HepG2 (cell line): ENCODE results near the gene KRT7. TPM values are rescaled to one million over a fixed set of nuclear protein-coding genes. Genes with fewer than 3 reads are reported as not detected.

Experiments
- ATAC-seq: fragments of 200-7000 bp; cut with Tn5 transposase; 3 replicates; pipeline ENCODE4 v1.9.1; 2020; ENCODE audit warnings: mild to moderate bottlenecking, moderate library complexity
- BruUV-seq: library from RNA; stranded (reverse); fragments of 400-500 nt; replicated peaks from 2 replicates; lab custom pipeline; 2021; lab: Mats Ljungman, UMichigan
- CTCF ChIA-PET: fragments of 300-600 bp; formaldehyde crosslinking; extraction: SDS; loops from one replicate; lab custom pipeline; 2021; ENCODE audit warnings: low total read pairs, inconsistent platforms, low intra/inter-chr PET ratio; lab: Yijun Ruan, JAX
- POLR2A ChIA-PET: fragments of 350-600 bp; sonication (Branson Sonifier 250); formaldehyde crosslinking; loops from one replicate; lab custom pipeline; 2020; ENCODE audit warnings: antibody characterized with exemption, inconsistent platforms; lab: Yijun Ruan, JAX
- DNase-seq: peaks from one replicate; pipeline ENCODE4 v3.0.0-alpha.2; 2015; ENCODE audit warnings: low spot score
- FAIRE-seq: peaks from 3 replicates; lab custom pipeline; 2011; peaks lifted over from hg19 to GRCh38; lab: Jason Lieb, UNC
- H2AFZ ChIP-seq: one replicate; pipeline ENCODE4 v1.6.1; 2011; ENCODE audit warnings: low read length, inconsistent platforms
- H3K27ac ChIP-seq: fragments of 300-600 bp; 3 replicates; pipeline ENCODE4 v1.8.0; 2011; ENCODE audit warnings: mixed run types, mild to moderate bottlenecking, mixed read lengths, low read length, inconsistent platforms; ENCODE audit not compliant: insufficient read depth; ENCODE audit errors: extremely low read length
- H3K27me3 ChIP-seq, 2 experiments: fragments of 200-600 bp in 1 of 2; 2 replicates in 1 of 2; 3 replicates in 1 of 2; pipeline versions ENCODE4 v1.6.0 to v1.8.0; 2011; ENCODE audit warnings: low read length in 2 of 2, mild to moderate bottlenecking in 2 of 2, moderate library complexity in 2 of 2, inconsistent platforms in 1 of 2; ENCODE audit not compliant: insufficient read depth in 2 of 2, control insufficient read depth in 1 of 2
- H3K36me3 ChIP-seq, 2 experiments: fragments of 200-600 bp in 1 of 2; replicated peaks in 1 of 2; 2 replicates in 1 of 2; 3 replicates in 1 of 2; pipeline versions ENCODE4 v1.5.1 to v1.8.0; 2011; ENCODE audit warnings: low read length in 2 of 2, inconsistent platforms in 1 of 2; ENCODE audit not compliant: insufficient read depth in 2 of 2, control insufficient read depth in 1 of 2
- H3K4me1 ChIP-seq: 2 replicates; pipeline ENCODE4 v1.5.1; 2012; ENCODE audit warnings: low read length, inconsistent platforms; ENCODE audit not compliant: insufficient read depth
- H3K4me2 ChIP-seq: 2 replicates; pipeline ENCODE4 v1.6.0; 2011; ENCODE audit warnings: low read depth, low read length, inconsistent platforms
- H3K4me3 ChIP-seq, 3 experiments: fragments of 200-600 bp in 1 of 3; sonication (generic), shearing (Covaris generic) in 1 of 3; replicated peaks in 1 of 3; 2 replicates each; pipeline ENCODE4 v1.5.1; 2011 to 2016; ENCODE audit warnings: low read length in 3 of 3, inconsistent platforms in 2 of 3, low read depth in 2 of 3, mild to moderate bottlenecking in 2 of 3, control low read depth in 1 of 3, mixed read lengths in 1 of 3; ENCODE audit not compliant: insufficient read depth in 1 of 3
- H3K79me2 ChIP-seq: one replicate; pipeline ENCODE4 v1.6.1; 2011; ENCODE audit warnings: low read length, inconsistent platforms; ENCODE audit not compliant: insufficient read depth
- H3K9ac ChIP-seq: 2 replicates; pipeline ENCODE4 v1.6.0; 2011; ENCODE audit warnings: mild to moderate bottlenecking, low read depth, low read length, inconsistent platforms; ENCODE audit not compliant: insufficient read depth
- H3K9me3 ChIP-seq: 2 replicates; pipeline ENCODE4 v1.5.1; 2012; ENCODE audit warnings: mild to moderate bottlenecking, low read length
- H4K20me1 ChIP-seq: 2 replicates; pipeline ENCODE4 v1.6.0; 2011; ENCODE audit warnings: inconsistent platforms, mild to moderate bottlenecking, low read length, moderate library complexity; ENCODE audit not compliant: insufficient read depth
- CBX2 ChIP-seq, 2 experiments: fragments of 200-600 bp in 1 of 2; sonication (generic); formaldehyde crosslinking in 1 of 2; IDR thresholded peaks; 2 replicates each; pipeline versions ENCODE4 v1.7.0 to v1.8.1; 2018 to 2022; ENCODE audit warnings: low read depth in 2 of 2, low read length in 1 of 2, mild to moderate bottlenecking in 1 of 2, missing genetic modification reagents in 1 of 2
- DDIT3 ChIP-seq: sonication (generic); formaldehyde crosslinking; IDR thresholded peaks from 2 replicates; pipeline ENCODE4 v1.4.0; 2020; ENCODE audit warnings: mild to moderate bottlenecking, missing genetic modification reagents
- GRHL1 ChIP-seq: sonication (generic); formaldehyde crosslinking; conservative IDR thresholded peaks from 2 replicates; pipeline ENCODE4 v1.8.0; 2022; ENCODE audit warnings: missing genetic modification reagents
- MIER2 ChIP-seq: IDR thresholded peaks from 2 replicates; pipeline ENCODE4 v1.6.1; 2016; ENCODE audit warnings: missing biosample characterization, missing genetic modification reagents
- SMAD1 ChIP-seq: sonication (generic); formaldehyde crosslinking; IDR thresholded peaks from 2 replicates; pipeline ENCODE4 v1.4.0; 2020; ENCODE audit warnings: missing genetic modification reagents, low read depth, mild to moderate bottlenecking, borderline replicate concordance
- SMARCE1 ChIP-seq: fragments of 450-650 bp; IDR thresholded peaks from 2 replicates; pipeline ENCODE4 v1.6.1; 2017; ENCODE audit warnings: borderline replicate concordance
- SOX13 ChIP-seq, 3 experiments: fragments of 450-650 bp in 1 of 3; sonication (generic) in 1 of 3; formaldehyde crosslinking in 1 of 3; IDR thresholded peaks in 2 of 3; conservative IDR thresholded peaks in 1 of 3; 2 replicates each; pipeline versions ENCODE4 v1.5.0 to v1.6.1; 2016 to 2020; ENCODE audit warnings: antibody characterized with exemption in 1 of 3, mild to moderate bottlenecking in 1 of 3, missing compliant biosample characterization in 1 of 3, missing genetic modification reagents in 1 of 3, moderate library complexity in 1 of 3
- ZBTB43 ChIP-seq: sonication (generic); formaldehyde crosslinking; conservative IDR thresholded peaks from 2 replicates; pipeline ENCODE4 v1.4.0; 2020; ENCODE audit warnings: missing genetic modification reagents
- ZNF275 ChIP-seq: sonication (generic); formaldehyde crosslinking; IDR thresholded peaks from 2 replicates; pipeline ENCODE4 v1.8.0; 2022; ENCODE audit warnings: missing genetic modification reagents, mild to moderate bottlenecking, inconsistent platforms, borderline replicate concordance
- ZNF382 ChIP-seq: sonication (generic); formaldehyde crosslinking; IDR thresholded peaks from 2 replicates; pipeline ENCODE4 v1.5.0; 2020; ENCODE audit warnings: missing genetic modification reagents, mild to moderate bottlenecking, borderline replicate concordance
- ZNF512B ChIP-seq: sonication (generic); formaldehyde crosslinking; IDR thresholded peaks from 2 replicates; pipeline ENCODE4 v1.5.1; 2020; ENCODE audit warnings: missing genetic modification reagents, mild to moderate bottlenecking, borderline replicate concordance
- ZNF513 ChIP-seq: sonication (generic); formaldehyde crosslinking; conservative IDR thresholded peaks from 2 replicates; pipeline ENCODE4 v1.5.0; 2020; ENCODE audit warnings: missing genetic modification reagents
- ZNF546 ChIP-seq: sonication (generic); formaldehyde crosslinking; conservative IDR thresholded peaks from 2 replicates; pipeline ENCODE4 v1.8.1; 2023; ENCODE audit warnings: mild to moderate bottlenecking, missing genetic modification reagents
- ZNF619 ChIP-seq: sonication (generic); formaldehyde crosslinking; IDR thresholded peaks from 2 replicates; pipeline ENCODE4 v1.4.0; 2020; ENCODE audit warnings: mild to moderate bottlenecking, missing genetic modification reagents
- WGBS: methylation state at CpG from one replicate; pipeline ENCODE4 v1.1.6; 2017; ENCODE audit warnings: low lambda C conversion rate; 5-methylcytosine and 5-hydroxymethylcytosine counted together
- in situ Hi-C: cut with HindIII; loops from 2 replicates; pipeline ENCODE4 v1.10.0; 2017; ENCODE audit warnings: low pct_unique_long_range_greater_than_20kb; ENCODE audit not compliant: extremely low pct_ligation_motif_present
- intact Hi-C: fragments of 100-400 bp; cut with micrococcal nuclease; formaldehyde crosslinking; loops from one replicate; pipeline ENCODE4 v1.10.0; 2022; ENCODE audit not compliant: unreplicated experiment
- polyA plus RNA-seq, 8 experiments: library from polyadenylated mRNA; depleted of rRNA in 3 of 8; stranded (reverse) in 7 of 8; unstranded in 1 of 8; fragments of >200 nt; fragmentation: Illumina TruSeq in 4 of 8; extraction: Trizol in 4 of 8; gene quantifications; 2 replicates each; pipeline versions ENCODE4 v1.2.1 to v1.2.3, GENCODE V29; 2011 to 2016; ENCODE audit warnings: low read depth in 4 of 8, missing spikeins in 1 of 8, mixed read lengths in 1 of 8; ENCODE audit not compliant: insufficient read depth in 1 of 8
- total RNA-seq, 5 experiments: library from RNA; depleted of rRNA; stranded (reverse); fragments of >200 nt; fragmentation: Illumina TruSeq; extraction: Trizol; gene quantifications; 2 replicates each; pipeline ENCODE4 v1.2.3, GENCODE V29; 2016; ENCODE audit warnings: low read depth in 1 of 5

Gene KRT7
- total and polyA plus RNA-seq, 2 of the 13 experiments (the other 11 are each of a cell fraction or from before 2014, with no cell fraction given), result 0.83 TPM; not detected in 1

GRCh38 chr12:52275686-52276085, 42.6 kb downstream of the KRT7 start:
- ATAC-seq, result no peak
- Histone ChIP-seq H3K36me3 (no peaks in the 10 kb centered on the region), H3K9ac (no peak overlapping the region), H2AFZ (no peak overlapping the region), H3K4me3 (no peak overlapping the region), H3K4me2 (no peak overlapping the region), H4K20me1 (no peaks in the 10 kb centered on the region), H3K4me1 (peaks cover 16% of the 10 kb centered on the region), H3K79me2 (no peaks in the 10 kb centered on the region), H3K9me3 (no peaks in the 10 kb centered on the region), H3K27ac (no peak overlapping the region), H3K27me3 (peaks cover 4 to 33% of the 10 kb centered on the region in 2 experiments; a peak in 3 of 5 replicates)
- ChIA-PET CTCF (no interaction called here), POLR2A (no interaction called here)
- no peak for FAIRE-seq
- in situ Hi-C loops, result no loop called here
- WGBS, result 6% methylated on average over 3 of the region's 3 CpGs
- BruUV-seq, result no TSS peak
- DNase-seq, result no peak
- intact Hi-C loops, result no loop called here
- TF ChIP-seq CBX2 (IDR thresholded peaks at IDR 0.05; ENCODE audit: low read depth, low read length) (no peak), CBX2 (CRISPR knock-in tag; IDR thresholded peaks at IDR 0.05; ENCODE audit: low read depth) (no peak), GRHL1 (CRISPR knock-in tag) (no peak), SOX13 (IDR thresholded peaks at IDR 0.05) (no peak), SOX13 (CRISPR knock-in tag; conservative IDR thresholded peaks at IDR 0.05 in 1 of 2, IDR thresholded peaks at IDR 0.05 in 1 of 2) (no peak), ZNF512B (CRISPR knock-in tag) (no peak), ZBTB43 (CRISPR knock-in tag) (no peak), ZNF513 (CRISPR knock-in tag) (no peak), ZNF275 (CRISPR knock-in tag) (no peak), SMARCE1 (no peak), SMAD1 (CRISPR knock-in tag) (no peak), DDIT3 (CRISPR knock-in tag) (no peak), ZNF619 (no peak), ZNF382 (CRISPR knock-in tag) (no peak), ZNF546 (no peak), MIER2 (CRISPR knock-in tag) (no peak)
